RWPE1 (cell line): ENCODE data around the gene BRSK2.
"Not testable (repeated sequence)": the region's sequence is repeated elsewhere in the genome, so short reads cannot be mapped to it uniquely, and the experiment has no call there.

Experiments used
- CTCF ChIA-PET: fragments of 350-600 bp; sonication (Branson Sonifier 250); formaldehyde crosslinking; extraction: SDS; loops from one replicate; lab custom pipeline; 2021; lab: Yijun Ruan, JAX
- POLR2A ChIA-PET: fragments of 400-600 bp; formaldehyde crosslinking; extraction: SDS; loops from one replicate; lab custom pipeline; 2020; ENCODE audit warnings: antibody characterized with exemption; ENCODE audit not compliant: low non-redundant PET; lab: Yijun Ruan, JAX
- DNase-seq: peaks from one replicate; pipeline ENCODE4 v3.0.0; 2012; ENCODE audit warnings: low spot score
- H3K27ac ChIP-seq: fragments of 450-650 bp; 2 replicates; pipeline ENCODE4 v1.5.1; 2017
- TF ChIP-seq, protein P1 (sequence below): fragments of 450-650 bp; conservative IDR thresholded peaks from 2 replicates; pipeline ENCODE4 v1.5.1; 2017; ENCODE audit warnings: low read depth, mild to moderate bottlenecking

Gene BRSK2

DNA sequence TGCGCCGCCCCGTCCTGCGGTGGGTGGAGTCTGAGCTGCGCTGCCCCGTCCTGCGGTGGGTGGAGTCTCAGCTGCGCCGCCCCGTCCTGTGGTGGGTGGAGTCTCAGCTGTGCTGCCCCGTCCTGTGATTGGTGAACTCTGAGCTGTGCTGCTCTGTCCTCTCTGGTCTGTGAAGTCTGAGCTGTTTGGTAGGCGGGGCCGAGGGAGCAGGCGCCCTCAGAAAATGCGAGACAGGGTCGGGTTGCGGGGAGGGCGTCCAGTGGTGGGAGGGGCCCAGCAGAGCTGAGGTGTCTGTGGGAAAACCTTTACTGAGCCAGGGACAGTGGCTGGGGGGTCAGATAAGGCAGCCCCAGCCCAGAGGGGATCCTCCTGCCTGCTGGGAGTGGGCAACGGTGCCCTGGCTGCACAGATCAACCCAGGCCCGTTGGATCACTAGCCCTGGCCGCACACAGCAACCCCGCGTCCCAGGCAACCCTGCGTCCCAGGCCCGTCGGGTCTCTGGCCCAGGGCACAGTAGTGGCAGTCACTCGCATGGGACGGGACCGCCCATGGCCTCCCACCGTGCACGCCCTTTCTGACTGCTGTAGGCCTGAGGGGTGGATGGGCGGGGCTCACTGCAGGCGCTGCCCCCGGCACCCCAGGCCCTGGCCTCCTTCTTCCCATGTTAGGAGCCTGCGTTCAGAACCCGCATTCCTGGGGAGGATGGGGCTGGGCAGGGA is 22.8 kb downstream of the BRSK2 start:
- ChIA-PET CTCF (interaction anchor here (0.5 to 0.6 kb wide), 2 partner anchors 9 to 298 kb away, joined by 3 to 4 read pairs; no protein-coding TSS in a partner anchor), POLR2A (no interaction called here)
- TF ChIP-seq, protein P1, sequence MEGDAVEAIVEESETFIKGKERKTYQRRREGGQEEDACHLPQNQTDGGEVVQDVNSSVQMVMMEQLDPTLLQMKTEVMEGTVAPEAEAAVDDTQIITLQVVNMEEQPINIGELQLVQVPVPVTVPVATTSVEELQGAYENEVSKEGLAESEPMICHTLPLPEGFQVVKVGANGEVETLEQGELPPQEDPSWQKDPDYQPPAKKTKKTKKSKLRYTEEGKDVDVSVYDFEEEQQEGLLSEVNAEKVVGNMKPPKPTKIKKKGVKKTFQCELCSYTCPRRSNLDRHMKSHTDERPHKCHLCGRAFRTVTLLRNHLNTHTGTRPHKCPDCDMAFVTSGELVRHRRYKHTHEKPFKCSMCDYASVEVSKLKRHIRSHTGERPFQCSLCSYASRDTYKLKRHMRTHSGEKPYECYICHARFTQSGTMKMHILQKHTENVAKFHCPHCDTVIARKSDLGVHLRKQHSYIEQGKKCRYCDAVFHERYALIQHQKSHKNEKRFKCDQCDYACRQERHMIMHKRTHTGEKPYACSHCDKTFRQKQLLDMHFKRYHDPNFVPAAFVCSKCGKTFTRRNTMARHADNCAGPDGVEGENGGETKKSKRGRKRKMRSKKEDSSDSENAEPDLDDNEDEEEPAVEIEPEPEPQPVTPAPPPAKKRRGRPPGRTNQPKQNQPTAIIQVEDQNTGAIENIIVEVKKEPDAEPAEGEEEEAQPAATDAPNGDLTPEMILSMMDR, result no peak
- DNase-seq, result no peak
- H3K27ac ChIP-seq, result no peak overlapping the region

DNA sequence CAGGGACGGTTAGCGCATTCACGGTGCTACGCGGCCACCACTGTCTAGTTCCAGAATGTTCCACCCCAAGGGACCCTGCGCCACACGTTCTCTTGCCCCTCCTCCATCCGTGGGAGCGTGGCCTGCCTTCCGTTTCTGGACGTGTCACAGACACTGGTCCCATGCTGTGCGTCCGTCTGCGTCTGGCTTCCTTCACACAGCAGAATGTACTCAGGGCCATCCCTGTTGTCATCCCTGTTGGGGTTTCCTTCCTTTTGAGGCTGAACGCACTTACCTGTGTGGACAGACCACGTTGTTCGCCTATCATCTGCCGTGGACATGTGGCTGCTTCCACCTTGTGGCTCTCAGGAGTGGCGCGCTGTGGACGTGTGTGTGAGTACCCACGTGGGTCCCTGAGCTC is 24.9 kb downstream of the BRSK2 start:
- H3K27ac ChIP-seq, result no peak overlapping the region
- no peak for DNase-seq
- POLR2A ChIA-PET, result no interaction called here
- CTCF ChIA-PET, result no interaction called here
- TF ChIP-seq, protein P1, result no peak

DNA sequence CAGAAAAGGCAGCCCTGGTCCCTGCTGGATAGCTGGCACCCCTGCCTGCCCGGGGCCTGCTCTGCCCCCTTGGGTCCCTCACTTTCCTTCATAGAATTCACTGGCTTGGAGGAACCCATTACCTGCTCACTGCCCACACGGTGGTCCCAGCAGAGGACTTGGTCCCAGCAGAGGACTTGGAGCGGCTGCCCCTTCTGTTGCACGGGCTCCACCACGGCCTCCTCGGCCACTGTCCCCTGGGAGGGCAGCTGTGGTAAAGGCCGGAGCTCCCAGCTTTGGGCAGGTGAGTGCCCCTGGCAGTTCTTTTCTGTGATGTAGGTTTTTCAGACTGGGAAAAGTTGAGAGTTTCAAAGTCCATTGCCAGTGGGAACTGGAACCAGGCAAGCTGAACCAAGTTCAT is 25.9 kb downstream of the BRSK2 start:
- POLR2A ChIA-PET, result no interaction called here
- no peak overlapping the region for H3K27ac ChIP-seq
- no peak for DNase-seq
- CTCF ChIA-PET, result no interaction called here
- TF ChIP-seq, protein P1, result no peak

DNA sequence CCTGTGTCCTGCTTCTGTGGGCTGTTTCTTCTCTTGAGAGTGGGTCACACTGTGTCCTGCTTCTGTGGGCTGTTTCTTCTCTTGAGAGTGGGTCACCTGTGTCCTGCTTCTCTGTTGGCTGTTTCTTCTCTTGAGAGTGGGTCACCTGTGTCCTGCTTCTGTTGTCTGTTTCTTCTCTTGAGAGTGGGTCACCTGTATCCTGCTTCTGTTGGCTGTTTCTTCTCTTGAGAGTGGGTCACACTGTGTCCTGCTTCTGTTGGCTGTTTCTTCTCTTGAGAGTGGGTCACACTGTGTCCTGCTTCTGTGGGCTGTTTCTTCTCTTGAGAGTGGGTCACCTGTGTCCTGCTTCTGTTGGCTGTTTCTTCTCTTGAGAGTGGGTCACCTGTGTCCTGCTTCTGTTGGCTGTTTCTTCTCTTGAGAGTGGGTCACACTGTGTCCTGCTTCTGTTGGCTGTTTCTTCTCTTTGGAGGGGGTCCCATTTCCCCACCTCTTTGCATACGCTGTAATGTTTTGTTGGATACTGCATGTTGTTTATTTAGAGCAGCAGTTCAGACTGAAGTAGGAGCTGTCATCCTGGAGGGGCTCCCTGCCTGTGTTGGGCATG is 28.6 kb downstream of the BRSK2 start:
- H3K27ac ChIP-seq, POLR2A ChIA-PET, CTCF ChIA-PET, DNase-seq: not testable (repeated sequence)

DNA sequence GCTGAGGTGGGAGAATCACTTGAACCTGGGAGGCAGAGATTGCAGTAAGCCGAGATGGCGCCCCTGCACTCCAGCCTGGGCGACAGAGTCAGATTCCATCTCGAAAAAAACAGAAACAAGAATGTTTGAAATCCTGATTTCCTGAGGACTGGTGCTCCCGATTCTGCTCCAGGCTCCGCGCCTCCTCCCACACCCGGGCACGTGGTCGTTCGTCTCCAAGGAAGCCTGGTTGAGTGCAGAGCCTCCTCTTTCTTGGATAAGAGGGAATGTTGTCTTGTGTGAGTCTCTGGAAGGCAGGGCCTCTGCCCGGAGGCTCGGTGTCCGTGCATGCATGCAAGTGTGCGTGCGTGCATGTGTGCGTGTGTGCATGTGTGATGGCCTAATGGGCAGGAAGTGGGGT is 30.1 kb downstream of the BRSK2 start:
- TF ChIP-seq, protein P1, result no peak
- no peak for DNase-seq
- CTCF ChIA-PET, result no interaction called here
- H3K27ac ChIP-seq, result no peak overlapping the region
- POLR2A ChIA-PET, result no interaction called here

DNA sequence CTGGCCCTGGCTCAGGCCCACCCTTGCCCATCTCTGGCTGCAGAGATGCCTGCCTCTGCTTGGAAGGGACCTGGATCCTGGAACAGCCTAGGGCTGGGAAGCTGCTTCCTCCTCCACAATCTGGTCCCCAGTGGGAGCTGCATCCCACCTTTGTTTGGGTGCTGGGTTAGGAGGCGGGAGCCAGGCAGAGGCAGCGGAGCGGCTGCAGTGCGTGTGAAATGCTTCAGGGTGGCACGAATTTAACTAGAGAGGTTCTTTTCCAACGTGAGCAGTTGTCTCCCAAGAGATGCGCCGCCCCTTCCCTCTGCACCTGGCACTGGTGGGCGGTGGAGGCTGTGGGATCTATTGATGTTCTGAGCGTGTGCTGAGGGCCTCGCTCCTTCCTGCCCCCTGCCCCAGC is 31.6 kb downstream of the BRSK2 start:
- ChIA-PET POLR2A (no interaction called here), CTCF (interaction anchor here (0.7 kb wide), 1 partner anchor 9 kb away, joined by 4 read pairs; no protein-coding TSS in a partner anchor)
- DNase-seq, result no peak
- no peak overlapping the region for H3K27ac ChIP-seq
- TF ChIP-seq, protein P1, result no peak

DNA sequence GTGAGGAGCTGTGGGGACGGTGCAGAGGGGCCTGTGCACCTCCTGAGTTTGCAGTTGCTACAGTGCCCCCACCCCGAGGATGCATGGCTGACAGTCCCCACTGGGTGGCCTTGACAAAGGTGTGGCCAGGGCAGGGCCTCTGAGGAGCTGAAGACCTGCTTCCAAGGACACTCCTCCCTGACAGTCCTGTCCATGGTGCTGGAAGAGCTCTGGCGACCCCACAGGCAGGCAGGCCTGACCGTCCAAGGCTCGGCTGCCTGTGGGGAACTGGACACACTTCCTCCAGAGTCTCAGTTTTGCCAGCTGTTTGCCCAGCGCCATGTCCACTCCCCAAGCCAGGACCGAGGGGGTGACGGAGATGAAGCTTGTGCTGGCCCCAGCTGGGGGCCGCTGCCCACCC is 32.7 kb downstream of the BRSK2 start:
- DNase-seq, result no peak
- ChIA-PET CTCF (no interaction called here), POLR2A (no interaction called here)
- TF ChIP-seq, protein P1, result no peak
- no peak overlapping the region for H3K27ac ChIP-seq
